NCI-H2171 (cell line): ENCODE data around the gene HCN1.
"Not testable (repeated sequence)": the region's sequence is repeated elsewhere in the genome, so short reads cannot be mapped to it uniquely, and the experiment has no call there.

Experiments used
- DNase-seq: peaks from one replicate; lab custom pipeline; 2025; lab: John Stamatoyannopoulos, UW

HCN1 gene

GRCh38 chr5:45417285-45417998 is 278.7 kb downstream of the HCN1 start:
- no peak for DNase-seq

DNA sequence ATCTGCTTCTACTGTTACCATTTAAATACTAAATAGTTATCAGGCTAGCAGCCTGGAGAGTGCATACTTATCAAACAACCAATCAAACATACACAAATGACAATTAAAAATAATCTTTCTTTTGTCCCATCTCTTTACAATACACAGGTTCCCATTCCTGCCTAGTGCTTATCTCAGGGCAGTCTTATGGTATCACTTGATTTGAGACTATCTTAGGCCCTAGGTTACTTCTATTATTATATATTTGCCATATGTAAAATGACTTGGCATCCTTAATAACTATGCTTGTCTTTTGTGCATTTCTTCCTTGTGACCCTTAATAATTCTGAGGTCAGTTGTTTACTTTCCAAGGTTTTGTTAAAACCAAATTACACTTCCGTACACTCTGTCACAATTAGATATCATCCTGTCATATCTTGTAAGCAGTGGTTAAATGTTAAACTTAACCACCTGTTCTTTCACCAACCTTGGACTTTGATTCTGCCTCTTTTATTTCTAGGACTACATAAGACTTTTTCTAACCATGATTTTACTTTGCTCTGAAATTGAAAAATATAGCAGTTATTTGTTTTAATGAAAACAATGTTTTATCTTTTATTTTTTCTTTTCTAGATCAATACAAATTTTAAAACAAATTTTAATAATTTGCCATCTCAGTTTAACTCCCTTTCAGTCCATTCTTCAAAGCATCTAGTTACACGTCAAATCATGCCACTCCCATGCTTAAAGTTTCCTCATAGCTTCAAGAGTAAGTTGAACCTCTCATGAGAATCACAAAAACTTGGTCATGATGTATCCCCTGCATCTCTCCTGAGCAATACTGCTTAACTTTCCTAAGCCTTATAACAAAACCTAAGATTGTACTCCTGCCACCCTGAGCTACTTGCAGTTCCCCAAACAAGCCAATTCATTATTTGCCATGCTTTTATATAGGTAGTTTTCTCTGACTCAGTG is 281.3 kb downstream of the HCN1 start:
- no peak for DNase-seq

DNA sequence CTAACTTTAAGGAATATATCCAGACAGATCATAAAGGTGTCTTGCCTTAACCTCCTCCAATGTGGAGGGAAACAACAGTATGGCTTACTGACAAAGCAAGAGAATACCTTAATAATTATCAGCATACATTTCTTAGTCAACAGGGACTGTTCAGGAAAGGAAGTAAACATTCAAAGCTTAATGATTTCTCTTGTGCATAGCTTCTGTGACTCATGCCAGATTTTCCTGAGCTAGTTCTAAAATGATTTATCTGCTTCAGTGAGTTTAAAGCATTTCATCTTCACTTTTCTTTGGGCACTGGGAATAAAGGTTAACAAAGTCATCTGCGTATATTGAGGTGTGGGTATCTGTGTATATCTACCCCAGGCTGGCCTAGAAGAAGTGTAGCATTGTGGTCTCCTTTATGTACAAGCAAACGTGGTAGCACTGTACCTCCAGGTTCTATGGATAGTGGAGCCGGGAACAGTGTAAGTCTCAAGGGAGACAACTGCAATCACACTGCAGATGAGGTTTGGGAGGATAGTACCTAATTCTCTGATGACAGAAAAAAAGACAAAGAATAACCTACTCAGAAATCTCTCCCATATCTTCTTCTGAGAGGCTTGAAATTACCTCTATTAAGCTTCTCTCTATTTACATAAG is 284.1 kb downstream of the HCN1 start:
- no peak for DNase-seq

GRCh38 chr5:45410304-45410995 is 285.7 kb downstream of the HCN1 start:
- no peak for DNase-seq

GRCh38 chr5:45408067-45408466 is 288.1 kb downstream of the HCN1 start:
- no peak for DNase-seq

DNA sequence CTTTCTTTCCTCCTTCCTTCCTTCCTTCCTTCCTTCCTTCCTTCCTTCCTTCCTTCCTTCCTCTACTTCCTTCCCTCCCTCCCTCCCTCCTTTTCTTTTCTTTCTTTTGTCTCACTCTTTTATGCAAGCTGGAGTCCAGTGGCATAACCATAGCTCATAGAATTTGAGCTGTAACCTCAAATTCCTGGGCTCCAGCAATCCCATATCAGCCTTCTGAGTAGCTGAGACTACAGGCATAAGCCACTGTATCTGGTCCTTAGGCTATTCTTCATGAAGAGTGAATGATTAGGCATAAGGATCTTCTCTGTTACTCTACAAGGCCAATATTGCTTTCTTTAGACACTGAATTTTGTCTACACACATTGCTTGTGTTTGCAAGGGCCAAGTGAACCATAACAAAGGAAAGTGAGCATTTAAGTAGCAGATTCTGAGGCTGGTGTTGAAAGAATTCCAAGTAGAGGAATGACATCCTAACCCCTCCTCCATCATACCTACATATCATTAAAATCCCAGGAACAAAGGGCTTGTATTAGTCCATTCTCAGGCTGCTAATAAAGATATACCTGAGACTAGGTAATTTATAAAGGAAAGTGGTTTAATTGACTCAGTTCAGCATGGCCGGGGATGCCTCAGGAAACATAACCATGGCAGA is 293.2 kb downstream of the HCN1 start:
- DNase-seq, result no peak

DNA sequence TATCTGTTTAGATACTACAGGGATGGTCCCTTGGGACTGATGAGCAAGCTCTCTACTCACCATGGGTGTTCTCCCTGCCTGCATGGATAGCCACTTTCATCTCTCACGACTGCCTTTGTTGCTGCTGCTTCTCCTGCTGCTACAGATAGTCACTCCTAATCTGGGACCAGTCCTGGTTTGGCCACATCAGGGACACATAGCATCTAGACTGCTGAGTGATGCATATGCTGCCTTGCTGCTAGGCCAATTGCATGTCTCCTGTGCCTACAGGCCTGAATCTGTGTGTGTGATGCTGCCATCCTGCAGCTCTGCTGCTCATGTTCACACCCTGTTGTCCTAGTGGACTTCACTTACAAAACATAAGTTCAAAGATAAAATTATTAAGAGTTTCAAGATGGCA is 297.1 kb downstream of the HCN1 start:
- DNase-seq, result peak; percentile 16

GRCh38 chr5:45385321-45386058 is 310.7 kb downstream of the HCN1 start:
- DNase-seq, result no peak

- no peak for DNase-seq
These were observed 312.2 kb downstream of the HCN1 start for GRCh38 chr5:45383985-45384384.

- no peak for DNase-seq
These were observed 313.6 kb downstream of the HCN1 start for GRCh38 chr5:45382583-45382982.

GRCh38 chr5:45376417-45376816 is 319.8 kb downstream of the HCN1 start:
- DNase-seq, result no peak

DNA sequence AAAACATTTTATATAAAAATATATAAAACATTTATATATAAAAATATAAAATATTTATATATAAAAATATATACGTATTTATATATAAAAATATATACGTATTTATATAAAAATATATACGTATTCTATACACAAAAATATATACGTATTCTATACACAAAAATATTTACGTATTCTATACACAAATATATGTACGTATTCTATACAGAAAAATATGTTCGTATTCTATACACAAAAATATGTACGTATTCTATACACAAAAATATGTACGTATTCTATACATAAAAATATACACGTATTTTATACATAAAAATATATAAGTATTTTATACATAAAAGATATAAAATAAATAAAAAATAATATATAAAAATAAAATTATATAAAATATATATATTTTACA is 323.6 kb downstream of the HCN1 start:
- DNase-seq, result no peak

DNA sequence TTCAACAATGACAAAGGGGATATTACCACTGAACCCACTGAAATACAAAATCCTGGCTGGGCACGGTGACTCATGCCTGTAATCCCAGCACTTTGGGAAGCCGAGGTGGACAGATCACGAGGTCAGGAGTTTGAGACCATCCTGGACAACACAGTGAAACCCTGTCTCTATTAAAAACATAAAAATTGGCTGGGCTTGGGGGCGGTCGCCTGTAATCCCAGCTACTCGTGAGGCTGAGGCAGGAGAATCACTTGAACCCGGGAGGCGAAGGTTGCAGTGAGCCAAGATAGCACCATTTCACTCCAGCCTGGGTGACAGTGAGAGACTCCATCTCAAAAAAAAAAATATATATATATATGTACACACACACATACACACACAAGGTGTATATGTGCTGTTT is 324.8 kb downstream of the HCN1 start:
- not testable (repeated sequence) for DNase-seq

- DNase-seq, result no peak
These were observed 340.8 kb downstream of the HCN1 start for GRCh38 chr5:45355189-45355992.

DNA sequence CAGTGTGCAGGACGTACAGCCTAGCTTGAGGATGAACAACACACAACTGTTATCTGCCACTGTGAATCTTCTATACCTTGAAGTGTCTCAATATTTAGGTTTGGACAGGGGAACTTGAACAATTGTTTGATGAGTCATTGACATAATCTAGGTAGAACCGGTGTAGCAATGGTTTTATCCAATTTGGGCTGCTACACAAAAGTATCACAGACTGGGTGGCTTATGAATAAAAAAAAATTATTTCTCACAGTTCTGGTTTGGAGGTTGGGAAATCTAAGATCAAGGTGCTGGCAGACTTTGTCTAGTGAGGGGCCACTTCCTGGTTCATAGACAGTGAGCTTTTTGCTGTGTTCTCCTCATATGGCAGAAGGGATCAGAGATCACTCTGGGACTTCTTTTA is 359.7 kb downstream of the HCN1 start:
- DNase-seq, result no peak

GRCh38 chr5:45335978-45336377 is 360.2 kb downstream of the HCN1 start:
- DNase-seq, result no peak

GRCh38 chr5:45335346-45335745 is 360.8 kb downstream of the HCN1 start:
- DNase-seq, result no peak

- DNase-seq, result no peak
These were observed 361.2 kb downstream of the HCN1 start for GRCh38 chr5:45334939-45335338.

DNA sequence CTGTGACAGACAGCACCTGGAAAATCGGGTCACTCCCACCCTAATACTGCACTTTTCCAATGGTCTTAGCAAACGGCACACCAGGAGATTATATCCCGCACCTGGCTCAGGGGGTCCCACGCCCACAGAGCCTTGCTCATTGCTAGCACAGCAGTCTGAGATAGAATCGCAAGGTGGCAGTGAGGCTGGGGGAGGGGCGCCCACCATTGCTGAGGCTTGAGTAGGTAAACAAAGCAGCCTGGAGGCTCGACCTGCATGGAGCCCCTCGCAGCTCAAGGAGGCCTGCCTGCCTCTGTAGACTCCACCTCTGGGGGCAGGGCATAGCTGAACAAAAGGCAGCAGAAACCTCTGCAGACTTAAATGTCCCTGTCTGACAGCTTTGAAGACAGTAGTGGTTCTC is 383.6 kb downstream of the HCN1 start:
- DNase-seq, result not testable (repeated sequence)

- no peak for DNase-seq
These were observed 400.9 kb downstream of the HCN1 start for GRCh38 chr5:45295231-45295630.
